Stimulated activated CD4-positive, alpha-beta T cell treated with anti-CD3 and anti-CD28 coated beads, Interleukin-1b, Interleukin-23, amount 100 ng/mL, for 4 hours (primary cell): ENCODE measurements around the gene GIGYF1.

ENCODE experiments used
- DNase-seq, 2 donors: peaks; one replicate each; pipeline ENCODE4 v3.0.0-alpha.2; 2020; ENCODE audit warnings: low read depth in 2 of 2

Gene GIGYF1

DNA sequence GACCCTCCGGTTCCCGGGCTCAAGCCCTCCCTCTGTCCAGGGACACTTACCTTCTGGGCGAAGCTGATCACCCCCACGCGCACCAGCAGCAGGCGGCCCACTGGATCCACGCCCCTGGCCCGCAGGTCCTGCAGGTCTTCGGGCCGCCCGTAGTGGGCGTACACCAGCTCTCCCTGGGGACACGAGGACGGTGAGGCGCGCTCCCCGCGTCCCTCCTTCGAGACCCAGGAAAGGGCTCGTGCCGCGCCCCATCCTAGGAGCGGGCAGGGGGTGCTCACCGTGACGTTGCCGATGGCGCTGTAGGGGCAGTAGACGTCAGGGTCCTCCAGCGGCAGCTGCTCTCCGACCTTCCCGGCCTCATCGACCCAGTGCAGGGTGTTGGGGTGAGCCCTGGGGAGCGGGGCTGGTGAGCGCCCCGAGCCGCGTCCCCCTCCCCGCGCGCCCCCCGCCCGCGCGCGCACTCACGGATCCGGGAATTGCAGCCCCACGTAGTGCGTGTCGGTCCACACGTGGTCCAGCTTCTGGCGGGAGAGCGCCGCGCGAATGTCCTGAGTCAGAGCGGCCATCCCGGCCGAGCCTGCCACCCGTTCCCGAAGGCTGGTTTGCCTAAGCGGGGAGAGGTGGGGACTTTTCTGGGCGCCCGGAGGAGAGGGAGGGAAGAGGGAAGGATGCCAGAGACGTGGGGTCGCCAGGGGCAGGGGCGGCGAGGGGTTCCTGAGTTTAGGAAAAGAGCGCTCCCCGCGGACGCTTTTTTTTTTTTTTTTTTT is 60.9 kb downstream of the GIGYF1 start:
- peak; percentile 27 to 56 for DNase-seq

DNA sequence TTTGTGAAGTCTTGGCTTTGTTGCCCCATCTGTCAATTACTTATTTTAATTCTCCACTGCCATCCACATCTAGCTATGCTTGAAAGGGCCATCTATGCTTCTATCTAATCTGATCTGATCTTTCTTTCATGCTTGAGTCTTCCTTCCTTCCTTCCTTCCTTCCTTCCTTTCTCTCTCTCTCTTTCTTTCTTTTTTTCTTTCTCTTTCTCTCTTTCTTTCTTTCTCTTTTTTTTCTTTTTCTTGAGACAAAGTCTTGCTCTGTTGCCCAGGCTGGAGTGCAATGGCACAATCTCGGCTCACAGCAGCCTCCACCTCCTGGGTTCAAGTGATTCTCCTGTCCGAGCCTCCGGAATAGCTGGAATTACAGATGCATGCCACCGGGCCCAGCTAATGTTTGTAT is 64.0 kb downstream of the GIGYF1 start:
- no peak for DNase-seq
